SKM-1 treated with dmso at 0.1 percent for 144 hours (cell line): ENCODE results near the gene CNTNAP2.
"Not testable (repeated sequence)": the region's sequence is repeated elsewhere in the genome, so short reads cannot be mapped to it uniquely, and the experiment has no call there.

Source experiments
- DNase-seq: peaks from one replicate; lab custom pipeline; 2025; ENCODE audit not compliant: unreplicated experiment; lab: John Stamatoyannopoulos, UW

The CNTNAP2 gene

GRCh38 chr7:148304456-148304855 is 2187.9 kb downstream of the CNTNAP2 start:
- DNase-seq = no peak

- no peak for DNase-seq
Observed at GRCh38 chr7:148306759-148307158, 2190.2 kb downstream of the CNTNAP2 start.

- DNase-seq = no peak
Observed at GRCh38 chr7:148318102-148318811, 2201.7 kb downstream of the CNTNAP2 start.

- DNase-seq = no peak
Observed at GRCh38 chr7:148318838-148319237, 2202.2 kb downstream of the CNTNAP2 start.

- DNase-seq = no peak
Observed at GRCh38 chr7:148319316-148319808, 2202.8 kb downstream of the CNTNAP2 start.

GRCh38 chr7:148325208-148325607 is 2208.6 kb downstream of the CNTNAP2 start:
- DNase-seq = no peak

- DNase-seq = no peak
Observed at GRCh38 chr7:148327379-148327778, 2210.8 kb downstream of the CNTNAP2 start.

GRCh38 chr7:148328906-148329305 is 2212.3 kb downstream of the CNTNAP2 start:
- no peak for DNase-seq

GRCh38 chr7:148330124-148330818 is 2213.7 kb downstream of the CNTNAP2 start:
- no peak for DNase-seq

GRCh38 chr7:148330822-148331221 is 2214.2 kb downstream of the CNTNAP2 start:
- no peak for DNase-seq

- not testable (repeated sequence) for DNase-seq
Observed at GRCh38 chr7:148331456-148331855, 2214.9 kb downstream of the CNTNAP2 start.

GRCh38 chr7:148332191-148333186 is 2215.9 kb downstream of the CNTNAP2 start:
- no peak for DNase-seq

- no peak for DNase-seq
Observed at GRCh38 chr7:148334441-148334956, 2217.9 kb downstream of the CNTNAP2 start.

- no peak for DNase-seq
Observed at GRCh38 chr7:148334959-148335577, 2218.5 kb downstream of the CNTNAP2 start.

- DNase-seq = no peak
Observed at GRCh38 chr7:148335790-148336189, 2219.2 kb downstream of the CNTNAP2 start.

- no peak for DNase-seq
Observed at GRCh38 chr7:148336411-148336810, 2219.8 kb downstream of the CNTNAP2 start.

- no peak for DNase-seq
Observed at GRCh38 chr7:148337246-148337965, 2220.8 kb downstream of the CNTNAP2 start.

- no peak for DNase-seq
Observed at GRCh38 chr7:148337995-148338747, 2221.6 kb downstream of the CNTNAP2 start.
